BJ (cell line): ENCODE measurements around the gene STAB1. TPM values are rescaled to one million over a fixed set of nuclear protein-coding genes. Genes with fewer than 3 reads are reported as not detected.

Experiments used
- CTCF ChIA-PET: fragments of 350-600 bp; formaldehyde crosslinking; extraction: SDS; loops from one replicate; lab custom pipeline; 2021; ENCODE audit warnings: antibody characterized with exemption, inconsistent platforms; lab: Yijun Ruan, JAX
- POLR2A ChIA-PET: fragments of 300-600 bp; sonication (Branson Sonifier 250); formaldehyde crosslinking; extraction: SDS; loops from one replicate; lab custom pipeline; 2021; ENCODE audit warnings: antibody characterized with exemption; lab: Charles Lee
- DNase-seq: peaks from one replicate; pipeline ENCODE4 v3.0.0-alpha.2; 2011; ENCODE audit warnings: low read depth
- H3K27me3 ChIP-seq: 2 replicates; pipeline ENCODE4 v1.6.0; 2011; ENCODE audit warnings: low read length; ENCODE audit not compliant: control insufficient read depth, insufficient read depth
- H3K36me3 ChIP-seq: 2 replicates; pipeline ENCODE4 v1.5.1; 2011; ENCODE audit warnings: low read length; ENCODE audit not compliant: control insufficient read depth, insufficient read depth
- H3K4me3 ChIP-seq: 2 replicates; pipeline ENCODE4 v1.5.1; 2011; ENCODE audit warnings: low read depth, mild to moderate bottlenecking, control low read depth, low read length
- polyA plus RNA-seq: library from polyadenylated mRNA; depleted of rRNA; stranded (reverse); fragments of >200 nt; gene quantifications from 2 replicates; pipeline ENCODE4 v1.2.3, GENCODE V29; 2011
- TF ChIP-seq, protein P1 (sequence below): IDR thresholded peaks from 2 replicates; pipeline ENCODE4 v1.5.1; 2011; ENCODE audit warnings: low read depth, mild to moderate bottlenecking, control low read depth, inconsistent platforms, low read length, moderate library complexity; ENCODE audit not compliant: insufficient read depth

Gene STAB1
- polyA plus RNA-seq, 1 experiment, result 0.01 TPM

DNA sequence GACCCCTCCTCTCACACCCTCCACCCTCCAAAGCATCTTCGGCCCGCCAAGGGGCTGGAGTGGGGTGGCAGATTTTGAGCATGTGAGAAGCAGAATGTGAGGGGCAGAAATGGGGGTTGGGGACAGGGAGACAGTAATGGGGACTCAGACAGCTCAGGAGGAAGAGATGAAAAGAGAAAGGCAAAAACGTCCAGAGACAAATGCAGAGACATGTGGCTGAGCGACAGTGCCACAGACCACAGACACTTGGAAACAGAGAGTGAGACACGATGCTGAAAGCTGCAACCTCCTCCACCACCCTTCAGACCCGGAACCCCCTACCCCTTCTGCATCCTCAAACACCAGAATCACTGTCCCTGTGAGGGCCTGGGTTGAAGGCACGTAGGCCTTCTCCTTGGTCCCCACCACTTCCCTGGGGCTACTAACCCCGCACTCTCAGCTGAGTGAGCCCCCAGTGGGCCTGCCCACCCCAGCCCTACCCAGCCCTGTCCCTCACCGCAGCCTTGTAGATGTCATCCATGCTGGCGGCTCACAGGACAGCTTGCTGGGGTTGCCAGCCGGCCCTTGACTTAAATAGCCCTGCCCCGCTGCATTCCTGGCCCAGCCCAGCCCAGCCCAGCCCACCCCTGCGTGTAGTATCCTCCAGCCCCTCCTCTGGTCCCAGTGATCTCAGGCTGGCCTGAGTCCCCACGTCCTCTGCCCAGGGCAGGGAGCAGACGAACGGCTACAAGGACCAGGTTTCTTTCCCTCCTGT, 41.5 kb upstream of the STAB1 start, which contains the start of gene TNNC1:
TNNC1 (minus strand) TSS at position 546 of the 754 bp plus-strand sequence; CDS start at position 520, 26 bp downstream.
- TF ChIP-seq, protein P1, sequence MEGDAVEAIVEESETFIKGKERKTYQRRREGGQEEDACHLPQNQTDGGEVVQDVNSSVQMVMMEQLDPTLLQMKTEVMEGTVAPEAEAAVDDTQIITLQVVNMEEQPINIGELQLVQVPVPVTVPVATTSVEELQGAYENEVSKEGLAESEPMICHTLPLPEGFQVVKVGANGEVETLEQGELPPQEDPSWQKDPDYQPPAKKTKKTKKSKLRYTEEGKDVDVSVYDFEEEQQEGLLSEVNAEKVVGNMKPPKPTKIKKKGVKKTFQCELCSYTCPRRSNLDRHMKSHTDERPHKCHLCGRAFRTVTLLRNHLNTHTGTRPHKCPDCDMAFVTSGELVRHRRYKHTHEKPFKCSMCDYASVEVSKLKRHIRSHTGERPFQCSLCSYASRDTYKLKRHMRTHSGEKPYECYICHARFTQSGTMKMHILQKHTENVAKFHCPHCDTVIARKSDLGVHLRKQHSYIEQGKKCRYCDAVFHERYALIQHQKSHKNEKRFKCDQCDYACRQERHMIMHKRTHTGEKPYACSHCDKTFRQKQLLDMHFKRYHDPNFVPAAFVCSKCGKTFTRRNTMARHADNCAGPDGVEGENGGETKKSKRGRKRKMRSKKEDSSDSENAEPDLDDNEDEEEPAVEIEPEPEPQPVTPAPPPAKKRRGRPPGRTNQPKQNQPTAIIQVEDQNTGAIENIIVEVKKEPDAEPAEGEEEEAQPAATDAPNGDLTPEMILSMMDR, result no peak
- no peak for DNase-seq
- Histone ChIP-seq H3K4me3 (no peak within 1 kb of the TSS), H3K36me3 (peaks cover 7% of the 10 kb centered on the region), H3K27me3 (no peaks in the 10 kb centered on the region)
- ChIA-PET CTCF (interaction anchor here (1.0 to 12.4 kb wide), 4 partner anchors 12 to 41 kb away, joined by 3 to 445 read pairs (median 5); no protein-coding TSS in a partner anchor), POLR2A (no interaction called here)

DNA sequence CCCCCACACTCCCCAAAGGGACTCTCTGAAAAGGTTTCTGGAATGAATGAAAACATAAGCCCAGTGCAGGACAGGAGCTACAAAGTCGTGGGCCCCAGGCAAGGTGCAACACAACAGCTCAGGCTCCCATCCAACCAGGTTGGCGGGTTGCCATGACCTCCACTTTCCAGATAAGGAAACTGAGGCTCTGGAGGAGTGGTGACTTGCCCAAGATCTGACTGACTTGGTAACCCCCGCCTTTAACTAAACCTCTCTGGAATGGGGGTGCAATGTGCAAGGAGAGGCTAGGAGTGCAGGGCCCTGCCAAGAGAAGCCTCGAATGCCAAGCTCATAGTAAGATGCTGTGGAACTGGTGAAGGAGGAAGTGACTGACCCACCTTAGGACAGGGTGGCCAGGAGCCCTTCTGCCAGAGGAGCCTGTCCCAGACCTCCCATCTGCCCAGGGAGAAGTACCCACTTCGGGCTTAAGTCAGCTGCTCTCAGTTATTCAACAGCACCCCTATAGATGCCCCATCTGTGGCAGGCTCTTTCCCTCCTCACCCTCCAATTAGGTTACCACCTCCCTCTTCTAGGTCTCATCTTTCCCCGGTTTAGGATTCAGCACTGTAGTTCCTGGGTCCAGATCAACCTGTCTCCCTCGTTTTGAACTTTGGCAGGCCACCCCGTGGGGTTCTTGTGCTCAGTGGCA, 40.7 kb upstream of the STAB1 start:
- Histone ChIP-seq H3K36me3 (peaks cover 13% of the 10 kb centered on the region), H3K27me3 (no peaks in the 10 kb centered on the region), H3K4me3 (no peak overlapping the region)
- no peak for DNase-seq
- ChIA-PET POLR2A (no interaction called here), CTCF (interaction anchor here (1.0 to 12.4 kb wide), 3 partner anchors 18 to 42 kb away, joined by 3 to 445 read pairs (median 6); no protein-coding TSS in a partner anchor)
- TF ChIP-seq, protein P1, result no peak

DNA sequence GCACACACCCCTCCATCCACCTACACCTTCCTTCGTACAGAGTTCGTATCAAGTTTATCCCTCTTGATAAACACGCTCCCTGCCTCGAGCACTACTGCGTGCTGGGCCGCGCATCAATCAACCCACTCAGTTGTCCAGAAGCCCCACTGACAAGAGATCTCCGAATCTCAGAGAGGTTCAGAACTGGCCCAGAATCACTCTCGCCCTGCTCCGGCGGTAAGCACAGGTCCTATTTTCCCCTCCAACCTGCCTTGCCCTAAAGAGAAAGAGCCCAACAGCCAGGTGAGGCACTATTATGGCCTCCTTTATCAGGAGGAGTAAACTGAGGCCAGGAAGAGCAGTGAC, 40.2 kb upstream of the STAB1 start:
- ChIA-PET CTCF (interaction anchor here (12.4 kb wide), 1 partner anchor 23 kb away, joined by 445 read pairs; no protein-coding TSS in a partner anchor), POLR2A (no interaction called here)
- TF ChIP-seq, protein P1, result no peak
- Histone ChIP-seq H3K27me3 (no peaks in the 10 kb centered on the region), H3K36me3 (peaks cover 13% of the 10 kb centered on the region), H3K4me3 (peak overlapping the region; percentile 95)
- DNase-seq, result no peak

DNA sequence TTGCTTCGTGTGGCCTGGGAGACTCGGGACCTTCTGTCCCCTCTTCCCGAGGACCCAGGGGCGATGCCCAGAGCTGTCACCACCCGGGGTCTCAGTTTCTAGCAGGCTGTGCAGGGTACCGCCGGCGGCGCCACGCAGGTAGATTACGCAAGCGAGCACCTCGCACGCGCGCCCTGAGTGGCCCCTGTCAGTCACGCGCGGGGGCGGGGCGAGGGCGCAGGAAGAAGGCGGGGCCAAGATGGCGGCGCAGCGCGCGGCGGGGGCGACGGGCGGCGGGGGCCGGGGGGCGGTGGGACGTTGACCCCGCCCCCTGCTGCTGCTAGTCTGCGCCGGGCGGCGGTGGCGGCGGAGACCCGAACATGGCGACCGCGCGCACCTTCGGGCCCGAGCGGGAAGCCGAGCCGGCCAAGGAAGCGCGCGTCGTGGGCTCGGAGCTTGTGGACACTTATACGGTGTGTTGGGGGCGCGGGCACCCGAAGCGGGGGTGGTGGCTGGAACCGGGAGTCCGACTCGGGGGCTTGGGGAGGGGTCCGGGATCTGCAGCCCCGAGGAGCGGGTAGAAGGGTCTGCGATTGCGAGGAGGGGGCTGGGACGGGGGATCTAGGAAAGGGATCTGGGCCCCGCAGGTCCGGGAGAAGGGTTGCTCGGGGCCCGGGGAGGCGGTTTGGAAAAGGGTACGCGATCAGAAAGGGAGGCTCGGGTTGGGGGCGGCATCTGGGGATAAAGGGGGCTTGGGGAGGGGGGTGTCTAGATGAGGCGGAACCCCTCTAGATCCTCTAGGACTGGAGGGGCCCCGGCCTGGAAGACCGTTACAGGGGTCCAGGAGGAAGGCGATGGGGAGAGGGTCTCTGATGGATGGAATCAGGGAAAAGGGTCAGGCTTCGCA, 39.6 kb upstream of the STAB1 start, which contains the start of gene NISCH:
NISCH (plus strand) TSS at position 322 of the 886 bp plus-strand sequence; CDS start at position 360, 38 bp downstream.
- DNase-seq, result no peak
- POLR2A ChIA-PET, result no interaction called here
- CTCF ChIA-PET, result interaction anchor here (4.5 kb wide), 1 partner anchor 9 kb away, joined by 31 read pairs; the partner anchor contains the start of gene SEMA3G
- Histone ChIP-seq H3K27me3 (no peaks in the 10 kb centered on the region), H3K4me3 (peak within 1 kb of the TSS; percentile 95), H3K36me3 (peaks cover 17% of the 10 kb centered on the region)
- TF ChIP-seq, protein P1, result no peak
